Activated CD4-positive, alpha-beta memory T cell treated with anti-CD3 and anti-CD28 coated beads, Interleukin-2, amount 10 ng/mL, durations not matched to agents 7 days and 5 days (primary cell): ENCODE measurements around the gene LCA5. TPM values are rescaled to one million over a fixed set of nuclear protein-coding genes. Genes with fewer than 3 reads are reported as not detected.
"Not testable (repeated sequence)": the region's sequence is repeated elsewhere in the genome, so short reads cannot be mapped to it uniquely, and the experiment has no call there.

Experiments used
- CTCF ChIA-PET: fragments of 350-600 bp; sonication (Branson Sonifier 250); formaldehyde crosslinking; loops from one replicate; lab custom pipeline; 2021; ENCODE audit warnings: antibody characterized with exemption, inconsistent platforms; lab: Charles Lee
- POLR2A ChIA-PET: fragments of 350-600 bp; sonication (Branson Sonifier 250); formaldehyde crosslinking; loops from one replicate; lab custom pipeline; 2021; ENCODE audit warnings: antibody characterized with exemption; lab: Charles Lee
- DNase-seq: peaks from one replicate; pipeline ENCODE4 v3.0.0-alpha.2; 2020
- H3K27ac Mint-ChIP-seq: one replicate; pipeline ENCODE4 v1.8.0; 2021; ENCODE audit warnings: mild to moderate bottlenecking, mixed read lengths
- H3K27me3 Mint-ChIP-seq: one replicate; pipeline ENCODE4 v1.8.0; 2021; ENCODE audit warnings: mixed read lengths
- H3K36me3 Mint-ChIP-seq: one replicate; pipeline ENCODE4 v1.8.0; 2021; ENCODE audit warnings: low read depth, mixed read lengths
- H3K4me1 Mint-ChIP-seq: one replicate; pipeline ENCODE4 v1.8.0; 2021; ENCODE audit warnings: mixed read lengths
- H3K4me3 Mint-ChIP-seq: one replicate; pipeline ENCODE4 v1.8.0; 2021; ENCODE audit warnings: mild to moderate bottlenecking, mixed read lengths
- H3K9me3 Mint-ChIP-seq: one replicate; pipeline ENCODE4 v1.8.0; 2021; ENCODE audit warnings: mixed read lengths
- total RNA-seq, 2 experiments: library from RNA; stranded (reverse); gene quantifications; one replicate each; pipeline ENCODE4 v1.2.3, GENCODE V29; 2021

The LCA5 gene
- total RNA-seq, 2 experiments from 2014 or later = 0.10 to 0.15 TPM

- no peaks in the 10 kb centered on the region for H3K9me3 Mint-ChIP-seq
Measured at GRCh38 chr6:79554305-79554704, 17.1 kb upstream of the LCA5 start.

GRCh38 chr6:79551401-79551800 lies 14.2 kb upstream of the LCA5 start:
- ChIA-PET POLR2A (no interaction called here), CTCF (no interaction called here)
- no peak overlapping the region for H3K4me3 Mint-ChIP-seq

More at GRCh38 chr6:79554305-79554704, 17.1 kb upstream of the LCA5 start:
- no peak for DNase-seq
- ChIA-PET CTCF (no interaction called here), POLR2A (no interaction called here)
- Mint-ChIP-seq H3K36me3 (no peaks in the 10 kb centered on the region), H3K4me1 (no peaks in the 10 kb centered on the region), H3K27ac (no peak overlapping the region), H3K4me3 (no peak overlapping the region), H3K27me3 (no peaks in the 10 kb centered on the region)

GRCh38 chr6:79548304-79548703 lies 11.1 kb upstream of the LCA5 start:
- Mint-ChIP-seq H3K27me3 (no peaks in the 10 kb centered on the region), H3K27ac (no peak overlapping the region), H3K4me1 (peaks cover 2% of the 10 kb centered on the region), H3K9me3 (no peaks in the 10 kb centered on the region), H3K4me3 (no peak overlapping the region), H3K36me3 (no peaks in the 10 kb centered on the region)
- CTCF ChIA-PET = no interaction called here
- POLR2A ChIA-PET = no interaction called here
- DNase-seq = no peak

More at GRCh38 chr6:79551401-79551800, 14.2 kb upstream of the LCA5 start:
- no peaks in the 10 kb centered on the region for H3K4me1 Mint-ChIP-seq
- H3K27me3 Mint-ChIP-seq = no peaks in the 10 kb centered on the region
- H3K27ac Mint-ChIP-seq = no peak overlapping the region
- no peaks in the 10 kb centered on the region for H3K36me3 Mint-ChIP-seq
- no peaks in the 10 kb centered on the region for H3K9me3 Mint-ChIP-seq
- DNase-seq = no peak

GRCh38 chr6:79546186-79546585 lies 9.0 kb upstream of the LCA5 start:
- CTCF ChIA-PET = interaction anchor here (1.4 kb wide), 1 partner anchor 9 kb away, joined by 3 read pairs; the partner anchor contains the start of gene LCA5
- Mint-ChIP-seq H3K36me3 (no peaks in the 10 kb centered on the region), H3K27me3 (no peaks in the 10 kb centered on the region), H3K9me3 (no peaks in the 10 kb centered on the region), H3K4me1 (peaks cover 2% of the 10 kb centered on the region), H3K27ac (no peak overlapping the region), H3K4me3 (no peak overlapping the region)
- no peak for DNase-seq
- POLR2A ChIA-PET = no interaction called here

- H3K27ac Mint-ChIP-seq = no peak overlapping the region
- no peak for DNase-seq
- no peaks in the 10 kb centered on the region for H3K36me3 Mint-ChIP-seq
- H3K27me3 Mint-ChIP-seq = no peaks in the 10 kb centered on the region
- POLR2A ChIA-PET = interaction anchor here (1.1 kb wide), 1 partner anchor 9 kb away, joined by 3 read pairs; no protein-coding TSS in a partner anchor
- H3K4me3 Mint-ChIP-seq = no peak overlapping the region
- H3K9me3 Mint-ChIP-seq = no peaks in the 10 kb centered on the region
- CTCF ChIA-PET = interaction anchor here (1.0 to 1.4 kb wide), 3 partner anchors 8 to 325 kb away, joined by 3 read pairs; partner anchors contain the start of gene LCA5
- H3K4me1 Mint-ChIP-seq = peaks cover 2% of the 10 kb centered on the region
Measured at GRCh38 chr6:79544939-79545450, 7.8 kb upstream of the LCA5 start.

GRCh38 chr6:79544299-79544927 lies 7.2 kb upstream of the LCA5 start:
- CTCF ChIA-PET = interaction anchor here (1.0 kb wide), 2 partner anchors 128 to 325 kb away, joined by 3 read pairs; no protein-coding TSS in a partner anchor
- H3K4me1 Mint-ChIP-seq = peaks cover 2% of the 10 kb centered on the region
- H3K4me3 Mint-ChIP-seq = no peak overlapping the region
- H3K36me3 Mint-ChIP-seq = no peaks in the 10 kb centered on the region
- no peaks in the 10 kb centered on the region for H3K9me3 Mint-ChIP-seq
- POLR2A ChIA-PET = interaction anchor here (1.1 kb wide), 1 partner anchor 8 kb away, joined by 3 read pairs; no protein-coding TSS in a partner anchor
- H3K27ac Mint-ChIP-seq = no peak overlapping the region
- no peak for DNase-seq
- H3K27me3 Mint-ChIP-seq = no peaks in the 10 kb centered on the region

- Mint-ChIP-seq H3K4me3 (no peak overlapping the region), H3K27ac (no peak overlapping the region)
- CTCF ChIA-PET = interaction anchor here (1.0 kb wide), 1 partner anchor 129 kb away, joined by 3 read pairs; no protein-coding TSS in a partner anchor
Measured at GRCh38 chr6:79543886-79544285, 6.7 kb upstream of the LCA5 start.

GRCh38 chr6:79543411-79543810 lies 6.2 kb upstream of the LCA5 start:
- no peak overlapping the region for H3K4me3 Mint-ChIP-seq
- H3K27me3 Mint-ChIP-seq = no peaks in the 10 kb centered on the region
- H3K4me1 Mint-ChIP-seq = peaks cover 2% of the 10 kb centered on the region
- CTCF ChIA-PET = no interaction called here
- H3K36me3 Mint-ChIP-seq = no peaks in the 10 kb centered on the region
- H3K9me3 Mint-ChIP-seq = no peaks in the 10 kb centered on the region
- no peak overlapping the region for H3K27ac Mint-ChIP-seq
- POLR2A ChIA-PET = no interaction called here
- DNase-seq = no peak

More at GRCh38 chr6:79543886-79544285, 6.7 kb upstream of the LCA5 start:
- no peaks in the 10 kb centered on the region for H3K36me3 Mint-ChIP-seq
- H3K9me3 Mint-ChIP-seq = no peaks in the 10 kb centered on the region
- H3K27me3 Mint-ChIP-seq = no peaks in the 10 kb centered on the region
- no peak for DNase-seq
- POLR2A ChIA-PET = no interaction called here
- H3K4me1 Mint-ChIP-seq = peaks cover 2% of the 10 kb centered on the region

GRCh38 chr6:79538106-79538971 lies 1.1 kb upstream of the LCA5 start:
- Mint-ChIP-seq H3K4me3 (no peak overlapping the region), H3K4me1 (no peaks in the 10 kb centered on the region), H3K27me3 (peaks cover 16% of the 10 kb centered on the region), H3K27ac (no peak overlapping the region), H3K9me3 (no peaks in the 10 kb centered on the region), H3K36me3 (no peaks in the 10 kb centered on the region)
- CTCF ChIA-PET = no interaction called here
- DNase-seq = no peak
- POLR2A ChIA-PET = no interaction called here

GRCh38 chr6:79536585-79536953 lies 661 bp downstream of the LCA5 start:
- CTCF ChIA-PET = interaction anchor here (0.9 kb wide), 1 partner anchor 177 kb away, joined by 3 read pairs; no protein-coding TSS in a partner anchor
- POLR2A ChIA-PET = interaction anchor here (1.0 to 1.6 kb wide), 2 partner anchors 9 to 458 kb away, joined by 3 to 6 read pairs; partner anchors contain the start of gene PHIP
- peaks cover 16% of the 10 kb centered on the region for H3K27me3 Mint-ChIP-seq
- no peaks in the 10 kb centered on the region for H3K36me3 Mint-ChIP-seq
- no peak overlapping the region for H3K27ac Mint-ChIP-seq
- DNase-seq = no peak
- H3K9me3 Mint-ChIP-seq = no peaks in the 10 kb centered on the region
- H3K4me1 Mint-ChIP-seq = no peaks in the 10 kb centered on the region
- H3K4me3 Mint-ChIP-seq = no peak overlapping the region

GRCh38 chr6:79529567-79529966 lies 7.7 kb downstream of the LCA5 start:
- H3K36me3 Mint-ChIP-seq, CTCF ChIA-PET: not testable (repeated sequence)

GRCh38 chr6:79526897-79527296 lies 10.3 kb downstream of the LCA5 start:
- H3K9me3 Mint-ChIP-seq = no peaks in the 10 kb centered on the region
- no peak overlapping the region for H3K4me3 Mint-ChIP-seq
- no peak overlapping the region for H3K27ac Mint-ChIP-seq
- CTCF ChIA-PET = no interaction called here
- H3K4me1 Mint-ChIP-seq = no peaks in the 10 kb centered on the region
- no peaks in the 10 kb centered on the region for H3K36me3 Mint-ChIP-seq
- no peak for DNase-seq
- no peaks in the 10 kb centered on the region for H3K27me3 Mint-ChIP-seq
- POLR2A ChIA-PET = no interaction called here

More at GRCh38 chr6:79529567-79529966, 7.7 kb downstream of the LCA5 start:
- POLR2A ChIA-PET, DNase-seq, H3K4me1 Mint-ChIP-seq, H3K4me3 Mint-ChIP-seq, H3K9me3 Mint-ChIP-seq, H3K27me3 Mint-ChIP-seq, H3K27ac Mint-ChIP-seq: not testable (repeated sequence)
